NK-92 (cell line): ENCODE results near the gene C2orf76.
"Not testable (repeated sequence)": the region's sequence is repeated elsewhere in the genome, so short reads cannot be mapped to it uniquely, and the experiment has no call there.

Source experiments
- DNase-seq: peaks from one replicate; lab custom pipeline; 2025; ENCODE audit not compliant: unreplicated experiment; lab: John Stamatoyannopoulos, UW

C2orf76 gene

GRCh38 chr2:119377294-119377992 is 10.8 kb upstream of the C2orf76 start:
- no peak for DNase-seq

- DNase-seq: no peak
Measured at GRCh38 chr2:119376810-119377209, 10.2 kb upstream of the C2orf76 start.

- not testable (repeated sequence) for DNase-seq
Measured at GRCh38 chr2:119376406-119376805, 9.8 kb upstream of the C2orf76 start.

GRCh38 chr2:119373907-119374745 is 7.5 kb upstream of the C2orf76 start:
- not testable (repeated sequence) for DNase-seq

- no peak for DNase-seq
Measured at GRCh38 chr2:119372778-119373568, 6.3 kb upstream of the C2orf76 start.

- DNase-seq: no peak
Measured at GRCh38 chr2:119371111-119371510, 4.5 kb upstream of the C2orf76 start.

- no peak for DNase-seq
Measured at GRCh38 chr2:119369845-119370244, 3.2 kb upstream of the C2orf76 start.

GRCh38 chr2:119367472-119368099 is 952 bp upstream of the C2orf76 start:
- no peak for DNase-seq

- DNase-seq: no peak
Measured at GRCh38 chr2:119366161-119366648, 429 bp downstream of the C2orf76 start.

- DNase-seq: no peak
Measured at GRCh38 chr2:119365436-119365835, 1.2 kb downstream of the C2orf76 start.

- no peak for DNase-seq
Measured at GRCh38 chr2:119364798-119365197, 1.8 kb downstream of the C2orf76 start.

- no peak for DNase-seq
Measured at GRCh38 chr2:119360423-119360966, 6.1 kb downstream of the C2orf76 start.

GRCh38 chr2:119359774-119360173 is 6.9 kb downstream of the C2orf76 start:
- DNase-seq: no peak

- DNase-seq: no peak
Measured at GRCh38 chr2:119354860-119355259, 11.8 kb downstream of the C2orf76 start.

GRCh38 chr2:119352357-119352756 is 14.3 kb downstream of the C2orf76 start:
- DNase-seq: no peak

- DNase-seq: no peak
Measured at GRCh38 chr2:119350311-119350998, 16.2 kb downstream of the C2orf76 start.

GRCh38 chr2:119349289-119349688 is 17.3 kb downstream of the C2orf76 start:
- no peak for DNase-seq

- DNase-seq: no peak
Measured at GRCh38 chr2:119341684-119342083, 24.9 kb downstream of the C2orf76 start.

GRCh38 chr2:119339562-119339923 is 27.1 kb downstream of the C2orf76 start:
- no peak for DNase-seq
